Stomach (tissue), 4 donors: ENCODE measurements around the gene LIN9.

Experiments
- POLR2A ChIP-seq, 4 donors: fragments of 450-650 bp; IDR thresholded peaks; one replicate each; pipeline ENCODE4 v1.6.1; 2016; ENCODE audit warnings: antibody characterized with exemption in 4 of 4, control low read depth in 2 of 4, mild to moderate bottlenecking in 1 of 4, moderate library complexity in 1 of 4
- POLR2AphosphoS5 ChIP-seq, 3 donors: sonication (generic); formaldehyde crosslinking; IDR thresholded peaks; one replicate each; pipeline ENCODE4 v1.6.1; 2016; ENCODE audit warnings: antibody characterized with exemption in 3 of 3

GRCh38 chr1:226293553-226293920 lies 15.4 kb downstream of the LIN9 start:
- TF ChIP-seq POLR2AphosphoS5 (IDR thresholded peaks at IDR 0.05), result no peak
- no peak for TF ChIP-seq POLR2A (IDR thresholded peaks at IDR 0.05)
